Ramos (cell line): Measurements from ENCODE around the gene LMAN1L.

Source experiments
- in situ Hi-C: fragments of 300-500 bp; cut with MboI; formaldehyde crosslinking; loops from one replicate; pipeline ENCODE4 v1.14.3; 2022; ENCODE audit warnings: low sequenced_read_pairs; ENCODE audit not compliant: unreplicated experiment

The LMAN1L gene

DNA sequence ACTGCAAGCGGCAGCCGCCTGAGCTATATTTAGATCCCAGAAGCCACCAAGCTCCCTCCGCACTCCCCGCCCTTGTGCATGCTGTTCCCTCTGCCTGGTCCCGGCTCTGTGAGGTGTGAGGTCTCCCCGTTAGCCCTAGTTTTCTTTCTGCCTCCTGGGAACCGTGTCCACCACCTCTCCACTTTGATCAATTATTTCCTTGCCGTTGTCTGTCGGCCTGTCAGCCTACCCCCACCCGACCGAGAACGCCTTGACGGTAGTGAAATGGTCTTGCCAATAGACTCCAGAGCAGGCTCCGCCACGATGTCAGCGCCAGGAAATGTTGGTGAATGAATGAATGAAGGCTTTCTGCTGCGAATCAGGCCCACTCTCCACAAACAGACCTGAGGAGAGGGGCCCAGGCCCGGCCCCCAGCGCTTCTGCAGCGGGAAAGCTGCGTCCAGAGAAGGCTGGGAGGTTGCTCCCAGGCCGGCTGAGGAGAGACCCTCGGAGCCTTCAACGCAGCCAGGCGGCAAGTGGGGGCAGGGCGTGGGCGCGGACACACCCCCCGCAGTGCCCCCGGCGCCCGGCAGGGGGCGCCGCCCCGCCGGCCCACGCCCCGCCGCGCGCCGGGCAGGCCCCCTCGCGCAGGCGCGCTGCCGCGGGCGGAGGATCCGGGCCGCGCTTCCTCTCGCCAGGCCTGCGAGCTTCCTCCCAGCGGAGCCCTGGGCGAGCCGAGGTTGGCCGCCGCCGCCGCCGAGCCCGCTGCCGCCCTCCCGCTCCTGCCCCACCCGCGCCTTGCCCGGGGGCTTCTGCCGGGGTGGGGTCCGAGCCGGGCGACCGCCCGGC is 31.0 kb upstream of the LMAN1L start, which contains the start of gene CSK:
CSK (plus strand) TSS at position 650 of the 828 bp plus-strand sequence. CDS start 16,218 bp downstream, outside the sequence.
- in situ Hi-C loops: loop anchor here (25.0 kb wide), 1 partner anchor 556 kb away; the partner anchor contains the start of genes COMMD4 and NEIL1

DNA sequence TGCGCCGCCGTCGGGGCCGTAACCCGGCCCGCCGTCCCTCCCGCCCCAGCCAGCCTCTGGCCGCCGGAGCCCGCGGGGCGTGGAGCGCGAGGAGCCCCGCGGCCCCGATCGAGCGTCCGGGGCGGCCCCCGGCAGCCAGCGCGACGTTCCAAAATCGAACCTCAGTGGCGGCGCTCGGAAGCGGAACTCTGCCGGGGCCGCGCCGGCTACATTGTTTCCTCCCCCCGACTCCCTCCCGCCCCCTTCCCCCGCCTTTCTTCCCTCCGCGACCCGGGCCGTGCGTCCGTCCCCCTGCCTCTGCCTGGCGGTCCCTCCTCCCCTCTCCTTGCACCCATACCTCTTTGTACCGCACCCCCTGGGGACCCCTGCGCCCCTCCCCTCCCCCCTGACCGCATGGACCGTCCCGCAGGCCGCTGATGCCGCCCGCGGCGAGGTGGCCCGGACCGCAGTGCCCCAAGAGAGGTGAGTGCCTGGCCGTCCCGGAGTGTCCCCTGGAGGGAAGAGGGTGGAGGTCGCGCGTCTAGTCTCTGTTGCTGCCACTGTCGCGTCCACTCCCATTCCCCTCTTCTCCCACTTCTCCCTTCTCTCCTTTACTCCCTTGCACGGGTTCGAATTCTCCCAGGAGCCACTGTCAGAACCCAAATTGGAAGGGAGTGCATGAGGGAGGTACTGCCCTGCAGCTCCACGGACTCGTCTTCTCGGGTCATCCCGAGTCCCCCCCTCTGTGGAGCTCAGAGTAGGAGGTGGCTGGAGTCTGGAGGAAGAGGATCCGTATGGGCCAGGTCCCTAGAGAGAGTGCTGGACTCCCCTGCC is 30.2 kb upstream of the LMAN1L start:
- in situ Hi-C loops: loop anchor here (25.0 kb wide), 1 partner anchor 555 kb away; the partner anchor contains the start of genes COMMD4 and NEIL1

DNA sequence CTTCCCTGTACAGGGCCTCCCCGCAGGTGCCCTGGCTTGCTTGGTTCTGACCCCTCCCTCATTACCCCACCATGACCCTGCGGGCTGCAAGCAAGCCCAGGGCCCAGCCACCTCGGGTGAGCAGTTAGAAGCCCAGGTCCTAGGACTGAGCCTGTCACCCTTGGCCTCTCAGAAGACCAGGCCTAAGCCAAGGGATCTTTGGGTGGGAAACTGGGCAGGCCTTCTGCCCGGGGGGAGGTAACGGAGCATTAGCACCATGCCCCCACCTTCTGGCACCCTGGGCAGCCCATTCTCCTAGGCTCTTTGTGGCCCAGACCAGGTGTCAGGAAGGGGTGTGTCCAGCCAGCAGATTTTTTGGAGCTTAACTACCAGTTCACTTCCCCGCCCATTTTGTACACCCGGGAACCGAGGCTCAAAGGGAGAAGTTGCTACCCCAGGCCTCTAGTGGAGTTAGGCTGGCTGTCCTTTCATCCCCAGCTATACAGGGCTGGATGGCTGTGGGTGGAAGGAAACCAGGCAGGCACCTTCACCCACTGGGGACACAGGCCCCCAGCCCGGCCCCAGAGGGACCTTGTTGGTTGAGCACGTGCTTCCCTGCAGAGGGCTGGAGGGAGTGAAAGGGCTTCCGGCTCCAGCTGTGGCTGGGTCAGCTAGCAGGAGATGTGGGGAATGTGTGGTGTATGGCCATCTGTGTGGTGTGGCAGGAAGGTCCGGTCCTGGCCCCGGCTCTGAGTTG is 29.4 kb upstream of the LMAN1L start:
- in situ Hi-C loops: loop anchor here (25.0 kb wide), 1 partner anchor 554 kb away; the partner anchor contains the start of genes COMMD4 and NEIL1

DNA sequence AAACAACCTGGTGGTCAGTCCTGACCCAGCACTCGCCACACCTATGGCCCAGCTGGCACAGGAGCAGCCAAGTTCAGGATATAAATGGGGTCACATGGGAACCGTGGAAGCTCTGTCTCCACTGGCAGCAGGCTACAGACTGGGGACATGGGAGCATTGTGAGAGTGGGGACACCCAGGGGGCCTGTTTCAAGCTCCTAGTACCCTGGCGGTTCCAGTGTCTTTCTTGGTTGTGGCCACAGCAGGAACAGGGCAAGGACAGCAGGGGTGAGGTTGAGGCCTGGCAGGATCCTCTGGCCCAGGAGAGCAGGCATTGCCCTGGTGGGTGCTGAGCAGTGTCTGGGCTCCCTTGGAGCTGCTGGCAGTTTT is 28.8 kb upstream of the LMAN1L start:
- in situ Hi-C loops: loop anchor here (25.0 kb wide), 1 partner anchor 554 kb away; the partner anchor contains the start of genes COMMD4 and NEIL1

DNA sequence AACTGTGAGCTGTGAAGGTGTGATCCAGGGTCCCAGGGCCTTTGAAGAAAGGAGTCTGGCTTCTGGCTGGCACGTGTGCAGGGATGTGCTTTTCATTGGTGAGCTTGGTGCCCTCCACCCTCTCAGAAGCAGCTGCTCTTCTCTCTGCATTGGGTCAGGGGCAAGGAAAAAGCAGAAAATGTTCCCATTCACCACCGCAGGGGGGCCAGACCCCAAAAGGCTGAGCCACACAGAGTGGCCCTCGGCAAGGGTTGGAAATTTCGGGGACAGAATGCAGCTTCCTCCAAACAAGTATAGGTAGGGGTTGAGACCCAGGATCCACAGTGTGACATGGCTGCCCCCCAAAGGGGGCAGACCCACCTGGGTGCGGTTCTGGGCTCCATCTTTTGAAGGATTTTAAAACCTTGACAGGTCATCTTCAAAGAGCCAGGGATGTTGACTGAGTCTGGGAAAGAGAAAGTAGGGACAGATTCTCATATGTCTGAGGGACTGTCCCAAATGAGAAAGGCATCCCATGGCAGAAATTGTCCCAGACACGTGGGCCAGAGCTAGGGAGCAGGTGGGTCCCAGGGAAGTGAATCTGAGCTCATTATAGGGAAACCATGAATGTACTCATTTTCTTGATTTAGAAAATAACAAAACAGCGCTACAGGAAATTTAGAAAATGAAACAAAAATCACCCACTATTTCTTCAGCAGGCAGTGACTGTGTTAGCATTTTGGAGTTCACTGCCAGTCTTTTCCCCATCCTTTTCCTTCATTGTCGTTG is 28.0 kb upstream of the LMAN1L start:
- in situ Hi-C loops: loop anchor here (25.0 kb wide), 1 partner anchor 553 kb away; the partner anchor contains the start of genes COMMD4 and NEIL1

DNA sequence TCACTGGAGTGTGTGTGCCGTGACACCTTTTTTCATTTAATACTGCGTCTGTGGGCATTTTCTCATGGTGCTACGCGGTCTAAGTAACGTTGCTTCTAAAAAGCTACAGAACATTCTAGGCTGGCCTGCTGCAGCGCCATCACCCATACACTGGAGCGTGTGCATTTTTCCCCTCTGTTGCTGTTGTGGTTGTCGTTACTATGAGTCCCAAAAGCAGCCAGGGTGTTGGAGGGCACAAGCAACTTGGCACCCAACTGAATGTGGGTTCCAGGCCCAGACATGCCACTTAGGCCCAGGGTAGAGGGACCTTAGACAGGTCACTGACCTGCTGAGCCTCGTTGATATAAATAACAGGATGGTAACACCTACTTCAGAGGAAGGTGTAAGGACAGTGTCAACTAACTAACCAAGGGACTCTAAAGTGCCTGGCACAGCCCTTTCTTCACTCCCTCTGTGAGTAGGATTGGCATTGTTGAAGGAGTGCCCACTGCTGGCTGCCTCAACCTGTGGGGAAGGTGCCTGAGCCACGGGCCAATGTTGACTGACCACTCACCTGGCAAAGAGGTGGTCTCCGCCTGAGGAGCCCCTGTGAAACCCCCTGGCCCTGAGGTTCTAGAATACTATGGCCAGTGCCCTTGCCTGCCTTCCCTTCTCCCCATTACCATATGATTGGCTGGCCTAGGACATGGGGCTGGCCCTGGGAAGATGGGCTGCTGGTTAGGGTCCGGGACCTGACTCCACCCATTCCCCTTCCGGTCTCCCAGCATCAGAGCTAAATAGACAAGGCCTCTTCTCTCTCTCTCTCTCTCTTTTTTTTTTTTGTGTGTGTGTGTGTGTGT is 27.2 kb upstream of the LMAN1L start:
- in situ Hi-C loops: loop anchor here (25.0 kb wide), 1 partner anchor 552 kb away; the partner anchor contains the start of genes COMMD4 and NEIL1

DNA sequence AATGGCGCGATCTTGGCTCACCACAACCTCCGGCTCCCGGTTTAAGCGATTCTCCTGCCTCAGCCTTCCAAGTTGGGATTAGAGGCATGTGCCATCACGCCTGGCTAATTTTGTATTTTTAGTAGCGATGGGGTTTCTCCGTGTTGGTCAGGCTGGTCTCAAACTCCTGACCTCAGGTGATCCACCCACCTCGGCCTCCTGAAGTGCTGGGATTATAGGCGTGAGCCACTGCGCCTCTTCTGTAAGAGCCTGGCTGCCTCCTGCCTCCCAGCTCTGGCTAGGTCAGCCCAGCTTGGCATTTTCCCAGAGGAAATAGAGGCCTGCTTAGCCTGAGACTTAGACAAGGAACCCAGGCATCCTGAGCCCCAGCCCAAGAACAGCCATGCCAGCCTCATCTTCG is 26.6 kb upstream of the LMAN1L start:
- in situ Hi-C loops: loop anchor here (25.0 kb wide), 1 partner anchor 551 kb away; the partner anchor contains the start of genes COMMD4 and NEIL1

DNA sequence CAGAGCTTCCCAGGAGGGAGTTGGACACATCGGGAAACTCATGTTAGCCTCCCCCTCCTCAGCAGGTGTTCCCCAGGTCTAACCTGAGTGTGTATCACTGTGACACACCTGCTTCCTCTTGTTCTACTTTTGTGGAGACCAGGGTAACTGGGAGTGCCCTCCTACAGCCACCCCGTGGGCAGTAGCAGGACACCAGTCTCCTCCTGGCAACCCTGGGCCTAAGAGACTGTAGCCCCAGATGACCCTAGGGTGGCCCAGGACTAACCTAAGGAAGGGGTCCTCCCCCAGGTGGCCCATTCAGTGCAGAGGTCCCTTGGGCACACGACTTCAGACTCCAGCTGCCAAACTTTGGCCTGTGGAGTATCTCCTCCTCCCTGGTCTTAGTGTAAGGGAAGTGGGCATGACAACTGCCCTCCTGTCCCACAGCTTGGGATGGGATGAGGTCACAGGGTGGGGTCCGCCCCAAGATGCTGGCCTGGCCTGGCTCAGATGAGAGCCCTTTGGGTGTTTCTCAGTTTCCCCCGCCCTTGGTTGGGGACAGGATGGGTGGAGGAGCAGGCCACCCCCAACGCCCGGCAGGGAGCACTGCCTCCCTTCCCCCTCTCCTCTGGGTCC is 26.0 kb upstream of the LMAN1L start:
- in situ Hi-C loops: loop anchor here (25.0 kb wide), 1 partner anchor 551 kb away; the partner anchor contains the start of genes COMMD4 and NEIL1

DNA sequence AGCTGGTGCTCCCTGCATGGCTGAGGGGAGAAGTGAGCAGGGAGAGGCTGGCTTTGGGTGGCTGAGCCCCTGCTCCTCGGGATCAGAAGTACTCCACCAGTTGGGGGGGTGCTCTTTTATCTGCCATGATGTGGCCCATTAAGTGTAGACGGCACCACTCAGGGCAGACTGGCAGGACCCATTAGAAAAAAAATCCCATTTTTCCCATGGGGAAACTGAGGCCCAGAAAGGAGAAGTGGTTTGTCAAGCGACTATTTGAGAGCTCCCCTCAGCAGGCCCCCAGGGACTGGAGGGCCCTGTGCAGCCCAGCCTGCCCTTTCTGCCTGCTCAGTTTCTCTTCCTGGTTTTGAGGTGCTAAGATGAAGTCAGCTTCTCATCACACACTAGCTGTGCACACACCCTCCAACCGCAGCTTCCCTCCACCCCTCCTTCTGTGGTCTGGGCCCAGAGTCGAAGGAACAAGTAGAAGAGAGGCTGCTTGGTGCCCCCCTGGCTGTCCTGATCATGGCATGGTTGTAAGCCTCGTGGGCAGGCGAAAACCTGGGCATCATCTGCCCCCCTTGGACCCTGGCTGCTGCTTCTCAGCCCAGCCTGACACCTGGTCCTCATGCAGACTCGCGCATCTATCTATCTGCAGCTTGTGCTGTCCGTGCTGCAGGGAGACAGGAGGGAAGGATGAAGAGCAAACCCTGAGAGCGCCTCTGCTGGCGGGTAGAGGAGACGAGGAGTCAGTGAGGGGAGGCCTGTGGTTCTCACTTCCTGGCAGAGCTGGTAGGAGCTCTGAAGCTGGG is 25.2 kb upstream of the LMAN1L start:
- in situ Hi-C loops: loop anchor here (25.0 kb wide), 1 partner anchor 550 kb away; the partner anchor contains the start of genes COMMD4 and NEIL1

DNA sequence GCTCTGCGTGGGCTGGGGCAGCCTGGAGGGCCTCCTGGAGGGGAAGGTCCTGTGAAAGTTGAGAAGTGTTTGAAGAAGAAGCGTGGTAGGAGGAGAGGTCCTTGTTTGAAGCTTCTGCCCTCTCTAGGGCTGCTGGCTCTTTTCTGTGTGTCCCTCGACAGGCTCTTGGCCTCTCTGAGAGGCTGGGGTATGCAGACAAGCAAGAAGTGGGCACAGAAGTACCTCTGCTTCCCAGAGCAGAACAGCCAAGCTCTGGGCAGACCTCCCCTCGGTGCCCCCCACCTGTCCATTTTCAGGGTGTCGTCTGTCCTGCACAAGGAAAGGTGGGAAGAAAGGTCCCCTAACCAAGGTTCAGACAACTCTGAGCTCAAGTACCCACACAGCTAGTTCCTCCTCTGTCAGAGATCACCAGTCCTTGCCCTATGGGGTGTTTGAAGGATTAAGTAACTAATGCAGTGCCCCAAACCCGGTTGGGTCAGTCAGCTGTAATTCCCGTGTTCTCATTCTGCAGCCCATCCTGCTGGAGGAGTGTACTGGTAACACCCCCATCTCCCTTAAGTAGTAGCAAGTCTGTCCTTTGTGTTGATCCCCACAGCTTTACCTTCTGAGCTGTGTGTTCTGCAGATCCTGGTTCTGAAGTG is 24.5 kb upstream of the LMAN1L start:
- in situ Hi-C loops: loop anchor here (25.0 kb wide), 1 partner anchor 549 kb away; the partner anchor contains the start of genes COMMD4 and NEIL1

DNA sequence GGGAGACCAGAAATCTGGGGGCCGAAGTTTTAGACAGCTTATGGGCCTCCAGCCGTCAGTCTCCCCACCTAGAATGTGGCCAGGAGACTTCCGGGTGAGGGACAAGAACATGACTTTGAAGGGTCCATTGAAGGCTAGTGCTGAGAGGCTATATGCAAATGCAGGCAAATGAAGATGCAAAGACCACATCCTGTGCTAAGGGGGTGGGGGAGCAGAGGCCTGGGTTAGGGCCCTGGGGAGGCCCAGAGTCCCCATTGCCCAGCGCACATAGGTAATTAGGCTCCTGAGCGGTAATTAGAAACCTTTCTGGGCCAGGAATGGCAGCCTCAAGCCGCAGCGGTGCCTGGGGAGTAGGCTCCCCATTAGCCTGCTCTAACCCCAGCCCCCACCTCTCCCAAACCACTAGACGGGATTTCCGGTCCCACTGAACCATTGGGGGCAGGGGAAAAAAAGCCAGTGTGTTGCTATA is 23.9 kb upstream of the LMAN1L start:
- in situ Hi-C loops: loop anchor here (25.0 kb wide), 1 partner anchor 549 kb away; the partner anchor contains the start of genes COMMD4 and NEIL1

DNA sequence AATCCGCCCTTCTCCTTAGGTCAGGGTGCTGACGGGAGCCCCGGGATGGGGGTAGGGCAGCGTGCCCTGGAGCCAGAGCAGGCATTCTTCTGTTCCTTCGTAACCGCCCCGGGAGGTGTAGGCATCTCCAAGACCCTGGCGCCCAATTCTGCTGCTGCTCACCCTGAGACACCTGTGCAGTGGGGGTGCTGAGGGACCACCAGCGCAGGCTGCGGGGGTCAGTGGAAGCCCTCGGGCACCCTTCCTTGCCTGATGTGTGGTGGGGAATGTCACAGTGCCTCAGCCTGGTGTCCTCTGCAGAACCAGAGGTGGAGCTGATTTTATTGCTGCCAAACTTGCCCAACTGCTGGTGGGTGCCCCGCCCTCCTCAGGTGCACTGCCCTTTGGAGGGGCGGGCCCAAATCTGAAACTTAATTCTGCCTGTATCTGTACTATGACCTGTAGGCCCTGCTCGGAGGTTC is 23.4 kb upstream of the LMAN1L start:
- in situ Hi-C loops: loop anchor here (25.0 kb wide), 1 partner anchor 548 kb away; the partner anchor contains the start of genes COMMD4 and NEIL1

DNA sequence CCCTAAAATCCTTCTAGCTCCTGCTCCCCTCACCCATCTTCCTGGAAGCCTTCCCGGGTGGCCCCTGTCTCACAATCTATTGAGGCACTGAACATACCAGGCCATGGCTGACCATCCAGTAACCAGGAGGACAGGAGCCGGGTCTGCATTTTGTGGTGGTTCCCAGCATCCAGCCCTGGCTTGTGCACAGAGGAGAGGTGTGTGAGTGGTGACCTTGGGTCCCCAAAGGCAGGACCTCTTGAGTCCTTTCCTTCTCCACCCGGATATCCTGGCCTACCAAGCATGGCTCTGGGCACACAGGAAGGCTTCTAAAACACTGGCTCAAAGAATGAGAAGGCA is 22.9 kb upstream of the LMAN1L start:
- in situ Hi-C loops: loop anchor here (25.0 kb wide), 1 partner anchor 548 kb away; the partner anchor contains the start of genes COMMD4 and NEIL1

DNA sequence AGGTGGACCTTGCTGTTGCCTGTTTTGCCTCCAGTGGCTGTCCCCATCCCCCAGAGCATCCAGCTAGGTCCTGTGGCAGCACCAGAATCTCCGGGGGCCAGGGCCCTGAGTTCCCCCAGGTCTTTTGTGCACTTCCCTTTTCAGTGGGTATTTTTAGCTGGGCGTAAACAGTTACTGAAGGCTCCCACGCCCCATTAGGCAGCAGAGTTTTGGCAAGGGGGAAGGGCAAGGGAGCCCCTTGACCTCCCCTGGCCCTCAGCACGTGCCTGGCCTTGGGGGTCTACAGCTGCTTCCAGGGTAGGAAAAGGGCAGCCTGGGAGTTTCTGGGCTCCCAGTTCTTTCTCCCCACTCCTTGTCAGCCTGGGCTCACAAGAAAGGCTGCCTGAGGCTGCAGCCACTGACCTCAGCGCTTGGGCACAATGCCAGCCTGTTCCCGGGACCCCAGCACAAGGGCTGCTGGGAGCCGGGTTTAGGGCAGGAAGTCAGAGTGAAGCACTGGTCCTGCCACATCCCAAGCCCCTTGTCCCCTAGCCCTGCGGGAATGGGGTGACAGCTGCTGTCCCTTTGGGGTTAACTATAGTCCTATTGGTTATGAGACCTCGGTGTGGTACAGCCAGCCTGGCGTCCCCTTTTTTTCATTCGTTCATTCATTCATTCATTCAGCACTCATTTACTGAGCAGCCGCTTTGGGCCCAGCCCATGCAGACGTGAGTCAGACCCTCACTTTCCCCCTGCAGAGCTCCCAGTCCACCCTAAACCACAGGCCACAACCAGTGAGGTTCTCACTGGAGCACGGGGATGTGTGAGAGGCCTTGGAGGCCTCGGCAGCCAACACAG is 22.3 kb upstream of the LMAN1L start:
- in situ Hi-C loops: loop anchor here (25.0 kb wide), 1 partner anchor 547 kb away; the partner anchor contains the start of genes COMMD4 and NEIL1

DNA sequence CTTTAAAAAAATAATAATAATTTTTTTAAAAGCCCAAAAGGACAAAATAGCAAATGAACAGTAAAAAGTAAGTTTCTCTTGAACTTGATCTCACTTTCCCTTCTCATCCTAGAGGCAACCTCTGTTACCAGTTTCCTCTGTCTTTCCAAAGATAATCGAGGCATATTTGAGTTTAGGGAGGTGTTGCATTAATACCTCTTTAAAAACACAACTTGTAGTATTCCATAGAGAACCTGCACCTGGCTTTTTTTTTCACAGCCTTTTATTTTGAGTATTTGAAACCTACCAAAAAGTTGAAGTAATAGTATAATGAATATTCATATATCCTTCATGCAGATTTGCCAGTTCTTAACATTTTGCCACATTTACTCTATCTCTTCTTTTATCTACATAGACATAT is 21.6 kb upstream of the LMAN1L start:
- in situ Hi-C loops: loop anchor here (25.0 kb wide), 1 partner anchor 546 kb away; the partner anchor contains the start of genes COMMD4 and NEIL1
